Cerebellar nuclear complex (tissue), 1 donor: ENCODE measurements around the gene SRXN1.
"Not testable (repeated sequence)": the region's sequence is repeated elsewhere in the genome, so short reads cannot be mapped to it uniquely, and the experiment has no call there.

Source experiments
- DNase-seq, 2 experiments: peaks; one replicate each; lab custom pipeline; 2025; lab: John Stamatoyannopoulos, UW

SRXN1 gene

DNA sequence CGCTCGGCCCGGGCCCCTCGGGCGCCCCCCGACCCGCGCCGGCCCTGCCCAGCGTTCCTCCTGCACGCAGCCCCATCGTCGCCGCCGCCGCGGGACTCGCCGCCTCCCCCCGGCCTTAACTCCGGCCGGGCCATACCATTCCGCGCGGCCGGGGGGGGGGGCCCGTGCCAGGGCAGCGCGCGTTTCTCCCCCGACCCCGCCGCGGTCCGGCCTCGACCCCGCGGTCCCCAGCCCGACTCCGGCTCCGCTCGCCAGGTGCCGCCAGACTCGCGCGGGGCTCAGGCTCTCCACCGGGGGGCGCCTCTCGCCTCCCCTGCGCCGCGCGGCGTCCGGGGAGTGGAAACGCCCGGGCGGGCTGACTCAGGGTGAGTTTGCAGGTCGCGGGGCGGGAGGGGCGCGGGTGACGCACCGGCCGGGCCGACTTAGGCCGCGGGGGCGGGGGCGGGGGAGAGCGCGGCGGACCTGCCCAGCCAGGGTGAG is at the start of gene SRXN1:
TSS of gene SRXN1 (minus strand) at position 91 of the 480 bp plus-strand sequence. CDS start at position 76, 15 bp downstream.
- DNase-seq: peak in 1 of 2 experiments; percentile 40

DNA sequence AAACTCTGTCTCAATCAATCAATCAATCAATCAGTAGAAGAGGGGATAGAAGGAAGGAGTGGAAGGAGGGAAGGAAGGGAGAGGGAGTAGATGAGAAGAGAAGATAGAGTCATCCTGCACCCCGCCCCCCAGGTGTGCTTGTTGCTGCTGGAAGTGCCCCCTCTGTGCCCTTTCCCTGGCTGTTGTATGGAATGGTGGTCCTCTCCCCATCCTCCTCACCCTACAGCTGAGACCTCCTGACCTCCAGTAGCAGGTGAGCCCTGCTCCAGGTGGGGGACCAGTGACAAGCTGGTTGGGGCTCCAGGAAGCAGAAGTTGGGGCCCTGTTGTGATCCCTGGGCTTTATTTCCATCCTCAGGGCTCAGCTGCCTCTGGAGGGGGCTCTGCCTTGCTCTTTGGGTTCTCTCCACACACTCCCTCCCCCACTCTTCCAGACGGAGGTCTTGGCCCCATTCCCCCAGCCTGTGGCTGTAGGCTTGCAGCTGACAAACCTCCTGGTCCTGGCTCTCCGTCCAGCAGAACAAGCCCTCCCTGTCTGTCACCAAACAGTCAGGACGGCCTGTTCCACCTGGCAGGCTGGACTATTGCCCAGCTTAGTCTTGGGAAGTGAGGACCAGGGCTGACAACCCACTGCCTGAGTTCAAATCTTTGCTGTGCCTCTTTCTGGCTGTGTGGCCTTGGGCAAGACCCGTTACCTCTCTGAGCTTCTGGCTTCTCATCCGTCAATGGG is 48.6 kb upstream of the SRXN1 start:
- DNase-seq: peak; percentile 72 to 77

DNA sequence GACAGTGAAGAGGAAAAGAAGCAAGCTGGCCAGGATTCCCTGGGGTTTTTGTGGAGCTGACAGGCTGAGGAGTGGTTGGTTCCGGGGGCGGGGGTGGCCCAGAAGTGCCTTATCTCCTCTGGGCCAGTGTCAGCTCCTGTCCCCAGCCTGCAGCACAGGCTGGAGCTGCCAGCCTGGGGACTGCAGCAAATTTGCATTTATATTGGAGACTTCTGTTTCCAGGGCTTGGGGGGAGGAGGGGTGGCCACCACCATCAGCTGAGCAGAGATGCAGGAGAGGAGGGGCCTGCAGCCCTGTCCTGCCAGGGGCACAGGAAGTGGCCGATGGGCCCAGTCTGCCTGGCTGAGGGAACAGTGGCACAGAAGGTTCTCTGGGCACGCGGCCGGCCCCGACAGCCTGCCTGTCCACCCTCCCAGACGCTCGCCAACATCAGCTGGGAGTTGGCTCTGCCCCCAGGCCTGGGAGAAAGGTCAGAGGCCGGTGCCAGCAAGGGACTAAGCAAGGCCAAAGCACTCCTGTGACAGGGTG is 46.9 kb upstream of the SRXN1 start:
- DNase-seq: peak; percentile 72 to 90

DNA sequence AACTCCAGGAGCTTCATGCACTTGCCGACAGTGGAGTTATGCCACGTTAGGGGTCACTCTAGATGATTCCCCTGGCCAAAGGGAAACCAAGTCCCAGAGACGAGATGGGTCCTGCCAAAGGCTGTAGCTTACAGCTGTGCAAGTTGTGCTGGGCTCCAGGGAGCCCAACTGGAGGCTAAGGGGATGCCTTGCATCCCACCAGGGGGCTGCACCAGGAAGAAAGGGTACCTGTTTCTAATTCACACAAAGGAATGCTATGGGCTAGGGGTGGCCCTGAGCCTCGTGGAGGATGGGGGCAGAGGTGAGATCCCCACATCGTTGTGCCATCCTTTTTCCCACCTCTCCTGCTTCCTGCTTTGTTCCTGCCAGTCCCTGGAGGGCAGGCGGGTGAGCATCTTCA is 46.3 kb upstream of the SRXN1 start:
- no peak for DNase-seq

DNA sequence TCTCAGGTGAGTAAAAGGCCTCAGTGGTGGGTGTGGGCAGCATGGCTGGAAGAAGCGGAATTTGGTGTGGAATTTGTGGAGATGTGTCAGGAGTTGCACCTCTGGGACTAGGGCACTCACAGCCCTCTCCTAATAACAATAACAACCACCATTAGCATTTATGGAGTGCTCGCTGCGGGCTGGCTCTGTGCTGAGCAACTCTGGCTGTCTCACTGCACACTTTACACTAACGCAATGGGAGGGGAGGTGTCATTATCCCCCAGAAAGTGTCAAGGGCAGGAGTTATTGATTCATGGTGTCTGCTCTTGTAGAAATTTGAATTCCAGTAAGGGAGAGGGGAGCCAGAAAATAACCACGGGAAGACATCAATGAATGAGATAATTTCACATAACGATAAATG is 45.3 kb upstream of the SRXN1 start:
- DNase-seq: no peak

DNA sequence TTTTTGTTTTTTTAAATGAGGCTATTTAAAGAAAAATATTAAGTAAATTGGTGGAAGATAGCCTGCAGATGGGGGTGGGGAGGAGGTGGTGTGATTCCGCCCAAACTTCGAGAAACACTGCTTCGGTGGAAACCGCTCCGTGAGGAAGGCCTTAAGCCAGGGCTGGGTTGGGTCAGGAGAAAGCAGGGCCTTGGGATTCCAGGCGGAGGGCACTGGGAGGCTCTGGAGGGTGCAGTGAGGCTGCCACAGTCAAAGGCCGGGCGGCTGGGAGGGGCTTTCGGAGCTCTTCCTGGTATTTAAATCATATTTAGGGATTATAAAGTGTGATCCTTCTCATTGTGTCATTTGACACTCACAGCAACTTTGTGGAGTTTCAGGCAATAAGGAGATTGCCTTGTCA is 44.8 kb upstream of the SRXN1 start:
- no peak for DNase-seq

DNA sequence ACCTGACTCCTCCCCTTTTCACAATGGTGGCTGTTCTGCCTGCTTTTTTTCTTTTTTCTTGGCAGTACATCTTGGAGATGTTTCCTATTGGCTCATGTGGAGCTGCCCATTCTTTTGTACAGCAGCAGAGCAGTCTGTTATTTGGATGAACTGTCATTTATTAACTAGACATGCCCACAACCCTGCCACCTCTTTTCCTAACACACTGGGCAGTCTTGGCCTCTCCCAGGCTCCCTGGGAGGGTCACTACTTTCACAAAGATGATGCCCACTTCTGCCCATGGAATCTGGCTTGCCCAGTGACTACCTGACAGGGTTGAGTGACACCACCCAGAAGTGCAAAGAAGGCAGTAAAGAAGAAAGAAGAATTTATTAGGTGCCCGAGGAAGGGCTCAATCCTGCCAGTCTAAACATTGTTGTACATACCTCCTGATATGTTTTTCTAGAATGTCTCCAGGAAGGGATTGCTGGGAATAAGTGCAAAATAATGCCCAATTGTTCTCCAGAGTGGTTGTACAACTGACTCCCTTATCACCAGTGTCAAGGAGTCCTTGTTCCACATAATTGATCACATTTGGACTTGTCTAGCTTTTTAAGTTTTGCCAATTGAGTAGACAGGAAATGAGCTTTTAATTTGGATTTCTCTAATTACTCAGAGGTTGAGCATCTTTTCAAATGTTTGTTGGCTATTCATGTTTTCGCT is 42.3 kb upstream of the SRXN1 start:
- DNase-seq: no peak

DNA sequence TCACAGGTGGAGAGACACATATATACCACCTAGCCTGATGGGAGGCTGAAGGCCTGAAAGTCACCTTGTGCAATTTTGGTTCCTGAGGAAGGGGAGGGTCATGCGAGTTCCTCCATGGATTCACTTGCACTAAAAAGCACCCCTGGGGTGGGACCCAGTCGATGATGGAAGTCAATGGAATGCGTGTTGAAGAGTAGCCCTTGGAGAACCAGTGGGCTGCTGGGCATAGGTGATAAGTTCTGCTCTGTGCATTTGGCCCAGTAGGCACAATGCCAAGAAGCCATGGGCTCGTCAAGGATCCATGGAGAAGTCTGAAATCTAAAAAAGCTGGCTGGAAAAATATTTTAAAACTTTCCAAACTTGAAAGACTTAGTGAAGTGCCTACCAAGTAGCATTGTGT is 41.5 kb upstream of the SRXN1 start:
- DNase-seq: no peak

DNA sequence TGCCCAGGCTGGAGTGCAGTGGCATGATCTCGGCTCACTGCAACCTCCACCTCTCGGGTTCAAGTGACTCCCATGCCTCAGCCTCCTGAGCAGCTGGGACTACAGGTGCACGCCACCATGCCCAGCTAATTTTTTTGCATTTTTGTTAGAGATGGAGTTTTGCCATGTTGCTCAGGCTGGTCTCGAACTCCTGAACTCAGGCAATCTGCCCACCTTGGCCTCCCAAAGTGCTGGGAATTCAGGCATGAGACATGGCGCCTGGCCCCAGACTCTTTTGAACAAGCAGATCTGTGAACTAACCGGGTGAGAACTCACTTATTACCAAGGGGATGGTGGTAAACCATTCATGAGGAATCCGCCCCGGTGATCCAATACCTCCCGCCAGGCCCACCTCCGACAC is 40.8 kb upstream of the SRXN1 start:
- DNase-seq: not testable (repeated sequence)

DNA sequence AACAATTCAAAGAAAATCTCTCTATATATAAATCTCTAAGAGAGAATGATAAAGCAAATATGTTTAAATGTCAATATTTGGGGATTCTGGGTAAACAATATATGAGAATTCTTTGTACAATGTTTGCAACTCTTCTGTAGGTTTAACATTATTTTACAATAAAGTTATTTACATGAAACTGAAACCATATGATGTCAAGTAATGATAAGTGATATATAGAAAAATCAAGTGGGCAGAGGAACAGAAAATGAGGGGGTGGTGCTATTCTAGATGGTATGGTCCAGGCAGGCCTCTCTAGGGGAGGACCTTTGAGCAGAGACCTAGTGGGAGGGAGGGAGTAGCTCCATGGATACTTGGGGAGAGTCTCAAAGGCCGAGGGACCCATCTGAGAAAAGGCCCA is 39.0 kb upstream of the SRXN1 start:
- no peak for DNase-seq

DNA sequence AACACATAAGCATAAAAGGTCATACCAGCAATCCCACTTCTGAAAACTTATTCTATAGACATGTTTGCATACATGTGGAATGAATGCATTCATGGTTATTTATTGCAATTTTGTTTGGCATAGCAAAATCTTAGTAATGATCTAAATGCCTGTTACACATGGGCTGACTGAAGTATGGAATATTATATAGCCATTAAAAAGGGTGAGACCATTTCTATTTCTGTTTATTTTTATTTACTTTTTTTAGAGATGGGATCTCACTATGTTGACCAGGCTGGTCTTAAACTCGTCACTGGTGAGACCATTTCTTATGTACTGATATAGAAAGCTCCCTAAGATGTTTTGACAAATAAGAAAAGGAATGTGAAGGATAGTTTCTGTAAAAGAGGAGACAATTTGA is 36.9 kb upstream of the SRXN1 start:
- no peak for DNase-seq

DNA sequence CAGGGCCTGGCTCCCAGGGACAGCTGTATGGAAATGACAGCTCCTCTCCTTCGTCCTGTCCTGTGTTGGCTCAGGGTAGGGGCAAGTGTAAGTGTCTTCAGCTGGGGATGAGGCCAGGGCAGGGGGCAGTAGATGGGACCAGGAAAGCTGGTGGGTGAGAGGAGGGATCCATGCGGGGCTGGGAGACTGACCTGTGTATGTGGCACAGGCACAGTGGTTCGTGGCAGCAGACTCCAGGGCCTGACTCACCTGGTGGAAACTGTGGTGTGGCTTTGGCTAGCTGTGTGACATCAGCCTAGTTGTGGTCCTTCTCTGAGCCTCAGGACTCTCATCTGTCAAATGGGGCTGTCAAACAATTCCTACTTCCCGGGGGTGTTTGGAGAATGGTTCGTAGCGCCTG is 36.3 kb upstream of the SRXN1 start:
- DNase-seq: no peak

DNA sequence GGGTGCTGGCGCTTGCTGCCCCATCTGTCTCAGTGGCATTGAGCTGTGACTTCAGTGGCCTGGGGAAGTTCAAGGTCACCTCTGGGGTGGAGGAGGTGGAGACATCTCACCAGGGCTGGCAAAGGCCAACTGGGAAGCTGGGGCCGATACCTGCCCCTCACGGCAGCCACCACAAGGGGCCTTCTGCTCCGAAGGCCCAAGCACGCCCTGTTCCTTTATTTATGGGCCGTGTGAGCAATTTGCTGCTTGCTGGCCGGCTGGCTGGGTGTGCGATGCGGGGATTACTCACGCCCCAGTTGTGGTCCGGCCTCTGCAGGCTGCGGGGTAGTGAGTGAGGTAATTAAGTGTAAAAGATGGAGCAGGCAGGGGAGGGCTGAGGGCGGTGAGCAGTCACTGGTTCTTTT is 35.8 kb upstream of the SRXN1 start:
- no peak for DNase-seq

DNA sequence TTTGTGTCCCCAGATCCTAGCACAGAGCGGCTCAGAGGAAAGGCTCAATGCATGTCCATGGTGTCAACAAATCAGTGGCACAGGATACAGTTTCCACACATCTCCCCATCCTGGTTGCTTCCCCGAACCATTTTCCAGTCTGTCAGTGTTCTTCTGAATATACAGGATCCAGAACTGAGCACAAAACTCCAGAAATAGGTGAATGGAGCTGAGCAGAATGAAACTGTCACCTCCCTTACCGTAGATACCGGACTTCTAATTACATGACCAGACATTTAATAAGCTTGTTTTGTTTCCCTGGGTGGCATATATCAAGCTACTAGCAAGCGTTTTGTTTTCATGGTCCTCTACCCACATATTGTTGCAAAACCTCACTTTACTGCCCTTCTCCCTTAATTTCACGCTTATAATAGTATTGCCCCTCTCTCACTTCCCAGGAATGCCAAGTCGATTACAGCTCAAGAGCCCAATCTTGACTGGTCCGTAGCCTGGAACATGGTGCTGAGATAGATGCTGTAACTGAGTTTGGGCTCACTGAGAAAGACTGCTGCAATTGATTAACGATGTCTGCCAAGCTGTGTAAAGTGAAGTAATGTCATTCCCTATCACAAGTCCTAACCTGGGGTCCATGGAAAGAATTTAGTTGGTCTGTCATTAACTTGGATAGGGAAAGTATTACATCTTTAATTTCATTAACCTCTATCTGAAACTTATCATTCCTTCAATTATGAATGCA is 34.6 kb upstream of the SRXN1 start:
- DNase-seq: no peak

DNA sequence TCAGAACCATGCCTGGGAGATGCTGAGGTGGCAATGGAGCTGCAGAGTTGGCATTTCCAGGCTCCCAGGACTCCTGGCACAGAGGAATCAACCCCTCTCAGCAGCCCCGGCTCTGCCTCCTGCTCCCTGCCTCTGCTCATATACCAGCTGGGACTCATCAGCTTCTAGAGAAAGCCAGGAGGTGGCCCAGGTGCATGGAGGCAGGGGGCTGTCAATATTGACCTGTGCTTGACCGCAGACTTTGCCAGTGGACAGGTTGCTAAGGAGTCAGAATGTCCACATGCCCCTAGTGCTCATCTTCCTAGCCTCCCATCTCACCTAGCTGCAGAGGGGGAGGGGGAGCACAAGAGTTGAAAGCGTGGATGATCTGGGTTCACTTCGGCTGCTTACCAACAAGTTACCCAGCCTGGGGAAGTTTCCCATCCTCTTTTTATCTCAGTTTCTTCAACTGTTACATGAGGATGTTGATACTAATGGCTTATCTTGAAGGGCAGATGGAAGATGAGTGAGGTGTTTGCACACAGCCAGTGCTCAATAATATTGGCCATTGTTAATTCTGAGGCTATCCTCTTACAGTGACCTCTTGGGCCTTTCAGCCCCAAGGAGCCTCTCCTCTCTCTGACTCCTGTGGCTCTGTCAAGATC is 31.8 kb upstream of the SRXN1 start:
- no peak for DNase-seq

DNA sequence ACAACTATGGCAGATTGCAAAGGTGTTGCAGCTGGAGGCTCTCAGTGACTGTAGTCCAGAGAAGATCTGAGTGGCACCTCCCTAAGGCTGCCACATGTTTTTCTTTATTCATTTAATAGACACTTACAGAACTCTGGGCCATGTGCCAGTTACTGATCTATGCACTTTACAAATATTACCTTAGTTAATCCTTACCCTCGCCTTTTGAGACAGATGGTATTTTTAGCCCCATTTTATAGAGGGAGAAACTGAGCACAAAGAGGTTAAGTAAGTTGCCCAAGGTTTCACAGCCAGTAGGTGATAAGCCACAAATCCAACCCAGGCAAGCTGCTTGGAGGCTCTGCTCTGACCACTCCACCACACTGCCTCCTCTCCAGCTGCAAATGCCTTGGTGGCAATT is 29.1 kb upstream of the SRXN1 start:
- DNase-seq: no peak

DNA sequence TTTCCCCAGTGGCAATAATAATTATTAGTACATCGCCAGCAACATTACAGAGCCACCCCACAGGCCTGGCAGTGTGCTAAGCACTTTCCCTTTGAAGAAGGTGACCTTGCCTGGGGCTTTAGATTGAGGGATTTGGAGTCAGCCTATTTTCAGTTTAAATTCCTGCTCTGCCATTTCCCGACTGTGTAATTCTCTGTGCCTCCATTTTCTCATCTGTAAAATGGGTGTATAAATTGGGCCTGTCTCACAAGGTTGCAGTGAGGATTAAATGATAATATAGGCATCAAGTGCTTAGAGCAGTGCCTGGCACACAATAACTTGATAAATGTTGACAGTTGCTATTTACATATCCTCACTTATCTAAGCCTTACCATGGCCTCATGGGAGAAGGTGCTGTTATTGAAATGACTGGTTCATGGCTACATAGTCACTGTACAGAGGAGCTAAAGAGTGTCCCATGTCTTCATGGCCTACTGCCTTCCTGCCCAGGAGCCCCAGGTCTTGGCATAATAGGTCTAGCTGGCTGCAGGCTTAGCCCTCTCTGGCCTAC is 27.7 kb upstream of the SRXN1 start:
- no peak for DNase-seq

DNA sequence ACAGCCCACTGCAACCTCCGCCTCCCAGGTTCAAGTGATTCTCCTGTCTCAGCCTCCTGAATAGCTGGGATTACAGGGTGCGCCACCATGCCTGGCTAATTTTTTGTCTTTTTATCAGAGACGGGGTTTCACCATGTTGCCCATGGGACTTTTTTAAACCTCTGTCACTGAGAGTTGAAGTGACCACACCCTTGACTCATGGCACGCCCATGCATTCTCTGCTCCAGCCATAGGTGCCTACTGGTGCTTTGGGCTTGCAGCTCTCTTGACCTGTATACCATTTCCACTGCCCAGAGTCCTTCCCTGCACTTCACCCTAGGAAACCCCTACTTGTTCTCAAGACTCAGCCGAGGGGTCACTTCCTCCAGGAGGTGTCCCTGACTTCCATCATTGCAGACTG is 25.0 kb upstream of the SRXN1 start:
- no peak for DNase-seq

DNA sequence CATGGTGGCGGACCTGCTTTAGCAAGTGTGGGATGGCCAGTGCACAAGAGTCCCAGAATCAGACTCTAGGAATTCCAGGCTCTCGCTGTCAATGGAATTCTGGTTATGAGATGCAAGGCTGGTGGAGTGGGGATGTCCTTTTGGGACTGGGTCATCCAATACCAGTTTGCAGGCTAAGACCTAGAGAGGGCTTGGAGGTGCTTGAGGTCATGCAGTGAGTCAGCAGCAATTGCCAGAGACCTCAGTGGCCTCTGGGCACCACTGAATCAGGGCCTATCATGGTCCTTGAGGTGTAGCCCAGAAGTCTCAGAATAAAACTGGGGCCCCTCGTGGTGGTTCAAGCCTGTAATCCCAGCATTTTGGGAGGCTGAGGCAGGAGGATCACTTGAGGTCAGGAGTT is 24.0 kb upstream of the SRXN1 start:
- DNase-seq: no peak

DNA sequence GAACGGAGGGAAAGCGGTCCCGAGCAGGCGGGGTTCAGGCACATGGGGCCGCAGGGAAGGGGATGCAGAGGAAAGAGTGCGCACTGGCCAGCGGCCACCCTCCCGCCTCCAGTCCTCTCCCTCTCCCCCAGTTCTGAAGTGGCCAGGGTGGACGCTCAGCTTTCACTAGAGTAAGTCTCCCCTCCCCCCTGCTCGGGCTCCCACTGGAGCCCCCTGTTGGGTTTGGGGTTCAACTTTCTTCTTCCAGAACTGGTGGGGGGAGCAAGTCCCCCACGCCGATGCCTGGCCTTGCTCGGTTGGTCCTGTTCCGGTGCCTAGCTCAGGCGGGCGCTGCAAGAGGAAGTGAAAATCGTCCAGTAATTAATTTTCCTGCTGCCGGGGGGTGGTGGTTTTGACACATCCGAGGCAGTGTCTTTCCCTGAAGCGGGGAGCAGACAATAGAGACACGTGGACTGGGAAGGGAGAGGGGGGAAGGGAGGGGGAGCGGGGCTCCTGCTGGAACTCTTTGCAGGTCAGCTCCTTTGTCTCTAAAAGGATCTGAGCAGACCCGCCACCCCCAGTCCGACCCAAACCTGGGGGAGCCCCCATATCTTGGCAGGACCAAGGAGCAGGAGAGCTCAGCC is 23.4 kb upstream of the SRXN1 start:
- no peak for DNase-seq
